Measurements from ENCODE around the gene MORF4L1. TPM values are rescaled to one million over a fixed set of nuclear protein-coding genes. Genes with fewer than 3 reads are reported as not detected.

The MORF4L1 gene
- total RNA-seq, 6 experiments from 2014 or later: 346 to 512 (median 410) TPM

DNA sequence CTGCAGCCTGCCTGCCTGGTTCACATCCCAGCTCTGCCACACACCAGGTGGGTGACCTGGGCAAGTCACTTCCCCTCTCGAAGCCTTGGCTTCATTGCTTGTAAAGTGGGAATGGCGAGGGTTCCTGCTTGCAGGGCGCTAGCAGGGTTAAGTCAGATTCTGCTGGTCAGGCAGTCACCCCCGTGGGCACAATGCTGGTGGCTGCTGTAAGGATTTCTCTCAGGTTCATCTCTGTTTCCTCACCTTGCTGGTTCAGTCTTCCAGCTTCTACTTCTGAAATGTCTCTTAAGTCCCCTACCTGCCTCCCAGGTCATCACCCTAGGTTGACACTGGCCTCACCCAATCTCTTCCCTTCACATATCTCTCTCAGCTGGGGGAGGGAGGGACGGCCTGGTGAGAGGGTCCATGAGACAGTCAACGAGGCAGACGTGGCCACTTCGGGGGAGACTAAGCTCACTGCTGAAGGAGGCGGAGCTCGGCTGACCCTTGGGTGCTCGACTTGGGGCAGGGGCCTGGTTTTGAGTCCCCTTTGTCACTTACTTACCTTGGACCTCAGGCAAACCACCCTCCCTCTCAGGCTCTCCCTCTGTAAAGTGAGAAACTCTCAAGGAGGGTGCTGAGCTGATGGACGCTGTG, 60.6 kb downstream of the MORF4L1 start:
- no peak for DNase-seq
- no peaks in the 10 kb centered on the region for H3K36me3 Mint-ChIP-seq (ENCODE audit: low read depth)
- no peak overlapping the region for H3K27ac Mint-ChIP-seq
- TF ChIP-seq CTCF (IDR thresholded peaks at IDR 0.05): no peak
- peaks cover 15% of the 10 kb centered on the region for H3K4me1 Mint-ChIP-seq (ENCODE audit: low read depth)
- H3K4me3 Mint-ChIP-seq: no peak overlapping the region
- no peaks in the 10 kb centered on the region for H3K9me3 Mint-ChIP-seq
- H3K27me3 Mint-ChIP-seq (ENCODE audit: insufficient read depth): peaks cover 39% of the 10 kb centered on the region

DNA sequence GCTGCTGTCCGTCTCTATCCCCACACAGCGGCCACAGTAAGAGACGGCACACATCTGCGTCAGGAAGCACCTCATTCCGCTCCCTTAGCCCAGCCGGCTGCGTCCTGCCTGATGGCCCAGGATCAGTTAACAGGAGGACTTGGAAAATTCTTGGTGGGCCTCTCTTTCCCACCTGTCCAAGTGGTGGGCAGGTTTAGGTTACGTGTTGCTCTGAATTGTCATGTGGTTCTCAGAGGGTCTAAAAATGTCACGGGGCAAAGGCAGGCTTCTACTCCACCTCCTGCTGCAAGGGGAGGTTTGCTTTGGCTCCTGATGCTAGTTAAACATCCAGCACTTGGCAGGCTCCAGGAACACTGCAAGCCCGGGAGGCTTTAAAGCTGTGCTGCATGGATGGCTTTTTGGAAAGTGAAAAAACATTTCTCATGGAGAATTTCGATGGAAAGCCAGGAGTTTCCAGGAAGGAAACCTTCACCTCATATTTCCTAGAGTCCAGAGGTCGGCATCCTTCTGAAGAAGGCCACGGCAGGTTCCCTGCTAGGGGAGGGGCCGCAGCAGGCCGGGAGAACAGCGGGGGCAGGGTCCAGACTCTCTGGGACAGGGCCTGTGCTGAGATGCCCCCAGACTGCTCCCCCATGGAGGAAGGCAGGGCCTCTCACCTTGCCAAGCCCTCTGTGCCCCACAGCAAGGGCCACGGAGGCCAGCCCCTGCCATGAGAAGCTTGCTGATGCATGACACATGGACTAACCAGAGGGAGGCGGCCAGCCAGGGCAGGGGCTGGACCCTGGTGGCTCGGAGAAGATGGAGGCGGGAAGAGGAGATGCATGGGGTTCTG, 61.3 kb downstream of the MORF4L1 start:
- H3K9me3 Mint-ChIP-seq: no peaks in the 10 kb centered on the region
- peaks cover 42% of the 10 kb centered on the region for H3K27me3 Mint-ChIP-seq (ENCODE audit: insufficient read depth)
- no peak for DNase-seq
- no peaks in the 10 kb centered on the region for H3K36me3 Mint-ChIP-seq (ENCODE audit: low read depth)
- peaks cover 15% of the 10 kb centered on the region for H3K4me1 Mint-ChIP-seq (ENCODE audit: low read depth)
- H3K4me3 Mint-ChIP-seq: no peak overlapping the region
- TF ChIP-seq CTCF (IDR thresholded peaks at IDR 0.05): no peak
- H3K27ac Mint-ChIP-seq: no peak overlapping the region

DNA sequence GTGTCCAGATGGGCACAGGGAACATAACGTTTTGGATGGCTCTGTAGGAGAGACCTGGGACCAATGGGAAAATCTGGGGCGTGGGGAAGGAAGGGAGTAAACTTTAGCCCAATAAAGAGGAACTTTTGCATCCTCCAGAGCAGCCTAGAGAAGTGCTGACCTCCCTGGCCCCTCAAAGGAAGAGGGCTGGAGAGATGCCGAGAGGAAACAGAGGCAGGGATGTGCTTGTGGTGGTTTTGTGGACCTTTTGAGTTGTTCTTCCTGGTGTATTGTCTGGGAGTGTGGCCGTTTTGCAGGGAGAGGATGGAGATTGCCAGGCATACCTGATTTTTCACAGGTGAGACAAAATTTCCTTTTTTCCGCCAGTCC, 61.9 kb downstream of the MORF4L1 start:
- Mint-ChIP-seq H3K9me3 (no peaks in the 10 kb centered on the region), H3K36me3 (ENCODE audit: low read depth) (no peaks in the 10 kb centered on the region), H3K27me3 (ENCODE audit: insufficient read depth) (peaks cover 40% of the 10 kb centered on the region)

GRCh38 chr15:78937132-78937739, 64.5 kb downstream of the MORF4L1 start:
- Mint-ChIP-seq H3K27ac (no peak overlapping the region), H3K4me3 (no peak overlapping the region), H3K27me3 (ENCODE audit: insufficient read depth) (peaks cover 32% of the 10 kb centered on the region), H3K9me3 (no peaks in the 10 kb centered on the region), H3K4me1 (ENCODE audit: low read depth) (no peaks in the 10 kb centered on the region), H3K36me3 (ENCODE audit: low read depth) (no peaks in the 10 kb centered on the region)
- DNase-seq: no peak
- TF ChIP-seq CTCF (IDR thresholded peaks at IDR 0.05): no peak

More for the DNA sequence above, 61.9 kb downstream of the MORF4L1 start:
- TF ChIP-seq CTCF (IDR thresholded peaks at IDR 0.05): no peak
- Mint-ChIP-seq H3K4me3 (no peak overlapping the region), H3K27ac (no peak overlapping the region), H3K4me1 (ENCODE audit: low read depth) (peaks cover 15% of the 10 kb centered on the region)
- no peak for DNase-seq

- DNase-seq: no peak
- Mint-ChIP-seq H3K4me3 (no peak overlapping the region), H3K36me3 (ENCODE audit: low read depth) (no peaks in the 10 kb centered on the region), H3K27me3 (ENCODE audit: insufficient read depth) (peaks cover 28% of the 10 kb centered on the region), H3K9me3 (no peaks in the 10 kb centered on the region), H3K4me1 (ENCODE audit: low read depth) (no peaks in the 10 kb centered on the region), H3K27ac (no peak overlapping the region)
- no peak for TF ChIP-seq CTCF (IDR thresholded peaks at IDR 0.05)
Observed at GRCh38 chr15:78938658-78939488, 66.2 kb downstream of the MORF4L1 start.
